T follicular helper cell (primary cell): ENCODE results near the gene AKAP12.
"Not testable (repeated sequence)": the region's sequence is repeated elsewhere in the genome, so short reads cannot be mapped to it uniquely, and the experiment has no call there.

Experiments
- DNase-seq: peaks from one replicate; pipeline ENCODE4 v3.0.0-alpha.2; 2020; ENCODE audit warnings: low read depth

The AKAP12 gene

DNA sequence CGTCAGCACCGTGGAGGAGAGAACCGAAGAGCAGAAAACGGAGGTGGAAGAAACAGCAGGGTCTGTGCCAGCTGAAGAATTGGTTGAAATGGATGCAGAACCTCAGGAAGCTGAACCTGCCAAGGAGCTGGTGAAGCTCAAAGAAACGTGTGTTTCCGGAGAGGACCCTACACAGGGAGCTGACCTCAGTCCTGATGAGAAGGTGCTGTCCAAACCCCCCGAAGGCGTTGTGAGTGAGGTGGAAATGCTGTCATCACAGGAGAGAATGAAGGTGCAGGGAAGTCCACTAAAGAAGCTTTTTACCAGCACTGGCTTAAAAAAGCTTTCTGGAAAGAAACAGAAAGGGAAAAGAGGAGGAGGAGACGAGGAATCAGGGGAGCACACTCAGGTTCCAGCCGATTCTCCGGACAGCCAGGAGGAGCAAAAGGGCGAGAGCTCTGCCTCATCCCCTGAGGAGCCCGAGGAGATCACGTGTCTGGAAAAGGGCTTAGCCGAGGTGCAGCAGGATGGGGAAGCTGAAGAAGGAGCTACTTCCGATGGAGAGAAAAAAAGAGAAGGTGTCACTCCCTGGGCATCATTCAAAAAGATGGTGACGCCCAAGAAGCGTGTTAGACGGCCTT, 110.0 kb downstream of the AKAP12 start:
- no peak for DNase-seq

DNA sequence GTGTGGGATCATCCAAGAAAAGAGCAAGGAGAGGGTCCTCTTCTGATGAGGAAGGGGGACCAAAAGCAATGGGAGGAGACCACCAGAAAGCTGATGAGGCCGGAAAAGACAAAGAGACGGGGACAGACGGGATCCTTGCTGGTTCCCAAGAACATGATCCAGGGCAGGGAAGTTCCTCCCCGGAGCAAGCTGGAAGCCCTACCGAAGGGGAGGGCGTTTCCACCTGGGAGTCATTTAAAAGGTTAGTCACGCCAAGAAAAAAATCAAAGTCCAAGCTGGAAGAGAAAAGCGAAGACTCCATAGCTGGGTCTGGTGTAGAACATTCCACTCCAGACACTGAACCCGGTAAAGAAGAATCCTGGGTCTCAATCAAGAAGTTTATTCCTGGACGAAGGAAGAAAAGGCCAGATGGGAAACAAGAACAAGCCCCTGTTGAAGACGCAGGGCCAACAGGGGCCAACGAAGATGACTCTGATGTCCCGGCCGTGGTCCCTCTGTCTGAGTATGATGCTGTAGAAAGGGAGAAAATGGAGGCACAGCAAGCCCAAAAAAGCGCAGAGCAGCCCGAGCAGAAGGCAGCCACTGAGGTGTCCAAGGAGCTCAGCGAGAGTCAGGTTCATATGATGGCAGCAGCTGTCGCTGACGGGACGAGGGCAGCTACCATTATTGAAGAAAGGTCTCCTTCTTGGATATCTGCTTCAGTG, 110.8 kb downstream of the AKAP12 start:
- DNase-seq, result no peak

DNA sequence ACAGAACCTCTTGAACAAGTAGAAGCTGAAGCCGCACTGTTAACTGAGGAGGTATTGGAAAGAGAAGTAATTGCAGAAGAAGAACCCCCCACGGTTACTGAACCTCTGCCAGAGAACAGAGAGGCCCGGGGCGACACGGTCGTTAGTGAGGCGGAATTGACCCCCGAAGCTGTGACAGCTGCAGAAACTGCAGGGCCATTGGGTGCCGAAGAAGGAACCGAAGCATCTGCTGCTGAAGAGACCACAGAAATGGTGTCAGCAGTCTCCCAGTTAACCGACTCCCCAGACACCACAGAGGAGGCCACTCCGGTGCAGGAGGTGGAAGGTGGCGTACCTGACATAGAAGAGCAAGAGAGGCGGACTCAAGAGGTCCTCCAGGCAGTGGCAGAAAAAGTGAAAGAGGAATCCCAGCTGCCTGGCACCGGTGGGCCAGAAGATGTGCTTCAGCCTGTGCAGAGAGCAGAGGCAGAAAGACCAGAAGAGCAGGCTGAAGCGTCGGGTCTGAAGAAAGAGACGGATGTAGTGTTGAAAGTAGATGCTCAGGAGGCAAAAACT, 111.5 kb downstream of the AKAP12 start:
- no peak for DNase-seq

DNA sequence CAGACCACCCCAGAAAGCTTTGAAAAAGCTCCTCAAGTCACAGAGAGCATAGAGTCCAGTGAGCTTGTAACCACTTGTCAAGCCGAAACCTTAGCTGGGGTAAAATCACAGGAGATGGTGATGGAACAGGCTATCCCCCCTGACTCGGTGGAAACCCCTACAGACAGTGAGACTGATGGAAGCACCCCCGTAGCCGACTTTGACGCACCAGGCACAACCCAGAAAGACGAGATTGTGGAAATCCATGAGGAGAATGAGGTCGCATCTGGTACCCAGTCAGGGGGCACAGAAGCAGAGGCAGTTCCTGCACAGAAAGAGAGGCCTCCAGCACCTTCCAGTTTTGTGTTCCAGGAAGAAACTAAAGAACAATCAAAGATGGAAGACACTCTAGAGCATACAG, 112.0 kb downstream of the AKAP12 start:
- DNase-seq, result no peak

DNA sequence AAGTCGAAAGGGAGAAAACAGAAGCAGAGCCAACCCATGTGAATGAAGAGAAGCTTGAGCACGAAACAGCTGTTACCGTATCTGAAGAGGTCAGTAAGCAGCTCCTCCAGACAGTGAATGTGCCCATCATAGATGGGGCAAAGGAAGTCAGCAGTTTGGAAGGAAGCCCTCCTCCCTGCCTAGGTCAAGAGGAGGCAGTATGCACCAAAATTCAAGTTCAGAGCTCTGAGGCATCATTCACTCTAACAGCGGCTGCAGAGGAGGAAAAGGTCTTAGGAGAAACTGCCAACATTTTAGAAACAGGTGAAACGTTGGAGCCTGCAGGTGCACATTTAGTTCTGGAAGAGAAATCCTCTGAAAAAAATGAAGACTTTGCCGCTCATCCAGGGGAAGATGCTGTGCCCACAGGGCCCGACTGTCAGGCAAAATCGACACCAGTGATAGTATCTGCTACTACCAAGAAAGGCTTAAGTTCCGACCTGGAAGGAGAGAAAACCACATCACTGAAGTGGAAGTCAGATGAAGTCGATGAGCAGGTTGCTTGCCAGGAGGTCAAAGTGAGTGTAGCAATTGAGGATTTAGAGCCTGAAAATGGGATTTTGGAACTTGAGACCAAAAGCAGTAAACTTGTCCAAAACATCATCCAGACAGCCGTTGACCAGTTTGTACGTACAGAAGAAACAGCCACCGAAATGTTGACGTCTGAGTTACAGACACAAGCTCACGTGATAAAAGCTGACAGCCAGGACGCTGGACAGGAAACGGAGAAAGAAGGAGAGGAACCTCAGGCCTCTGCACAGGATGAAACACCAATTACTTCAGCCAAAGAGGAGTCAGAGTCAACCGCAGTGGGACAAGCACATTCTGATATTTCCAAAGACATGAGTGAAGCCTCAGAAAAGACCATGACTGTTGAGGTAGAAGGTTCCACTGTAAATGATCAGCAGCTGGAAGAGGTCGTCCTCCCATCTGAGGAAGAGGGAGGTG, 112.9 kb downstream of the AKAP12 start:
- DNase-seq, result no peak

DNA sequence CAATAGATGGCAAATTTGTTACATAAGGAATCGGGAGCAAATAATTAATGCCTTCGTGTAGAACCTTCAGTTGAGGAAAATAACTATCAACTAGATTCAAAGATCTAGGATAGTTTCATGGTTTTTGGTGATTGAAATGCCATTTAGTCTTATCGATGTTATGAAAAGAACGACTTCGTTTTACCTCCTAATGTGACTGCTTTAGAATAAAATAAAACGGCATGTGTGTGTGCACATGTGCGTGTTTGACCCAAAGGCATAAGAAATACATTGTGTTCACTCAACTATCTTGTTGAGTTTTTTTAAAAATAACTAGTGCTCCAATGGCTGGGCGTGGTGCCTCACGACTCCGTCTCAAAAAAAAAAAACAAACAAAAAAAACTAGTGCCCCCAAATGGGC, 114.0 kb downstream of the AKAP12 start:
- no peak for DNase-seq

DNA sequence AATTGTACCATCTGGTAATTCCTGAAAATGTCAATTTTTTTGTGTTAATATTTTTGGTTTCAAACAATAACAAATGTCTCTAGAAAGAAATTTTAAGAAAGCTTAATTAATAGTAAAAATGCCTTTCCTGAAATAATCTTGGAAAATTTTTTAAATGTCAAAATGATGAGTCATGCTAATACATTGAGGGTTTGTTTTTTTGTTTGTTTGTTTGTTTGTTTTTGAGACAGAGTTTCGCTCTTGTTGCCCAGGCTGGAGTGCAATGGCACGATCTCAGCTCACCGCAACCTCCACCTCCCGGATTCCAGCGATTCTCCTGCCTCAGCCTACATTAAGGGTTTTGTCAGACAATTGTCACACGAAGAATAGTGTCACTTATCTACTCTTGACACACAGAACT, 117.2 kb downstream of the AKAP12 start:
- DNase-seq, result not testable (repeated sequence)

DNA sequence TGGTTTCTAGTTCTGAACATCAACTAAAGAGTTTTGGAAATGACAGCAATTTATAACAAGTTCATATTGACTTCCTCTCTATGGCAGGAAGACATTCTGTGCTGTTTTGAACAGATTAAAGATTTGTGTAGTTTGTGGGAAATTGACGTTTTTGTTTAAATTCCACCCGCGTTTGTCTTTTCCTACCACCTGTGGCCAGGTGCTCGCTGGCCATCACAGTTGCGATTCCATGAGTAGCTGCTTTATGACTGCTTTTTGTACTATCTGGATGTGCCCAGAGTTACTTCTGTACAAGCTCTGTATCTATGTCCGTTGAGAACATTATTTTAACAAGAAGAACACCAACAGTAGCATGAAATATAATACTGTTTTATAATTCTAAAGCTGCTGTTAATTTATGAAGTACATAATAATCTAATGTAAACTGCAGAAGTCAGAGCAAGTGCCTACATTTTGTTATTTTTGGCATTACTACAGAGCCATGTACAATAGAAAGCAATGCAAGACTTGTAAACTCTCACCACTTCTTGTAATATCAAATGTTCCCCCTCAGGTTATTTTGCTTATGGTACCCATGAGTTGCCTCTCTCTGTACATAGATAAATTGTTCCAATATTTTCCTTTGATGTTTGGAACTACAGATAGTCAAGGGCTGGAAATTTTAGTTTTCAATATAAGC, 118.1 kb downstream of the AKAP12 start:
- DNase-seq, result no peak

DNA sequence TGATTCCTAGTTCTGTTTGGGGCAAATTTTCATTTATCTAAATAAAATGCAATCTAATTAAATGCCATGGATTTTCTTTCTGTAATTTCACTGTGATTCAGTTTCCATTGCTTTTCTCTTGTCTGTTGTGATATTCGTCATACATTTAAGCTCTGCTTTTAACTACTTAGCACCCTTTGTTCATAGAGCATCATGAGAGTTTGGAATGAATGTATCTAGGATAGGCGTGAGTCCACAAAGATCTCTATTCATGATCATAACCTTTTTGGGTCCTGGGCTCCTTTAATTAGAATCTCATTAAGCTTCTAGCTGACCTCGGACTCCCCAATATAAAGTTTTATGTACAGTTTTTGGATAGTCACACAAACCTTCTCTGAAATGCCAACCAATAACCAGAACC, 118.7 kb downstream of the AKAP12 start:
- DNase-seq, result no peak

DNA sequence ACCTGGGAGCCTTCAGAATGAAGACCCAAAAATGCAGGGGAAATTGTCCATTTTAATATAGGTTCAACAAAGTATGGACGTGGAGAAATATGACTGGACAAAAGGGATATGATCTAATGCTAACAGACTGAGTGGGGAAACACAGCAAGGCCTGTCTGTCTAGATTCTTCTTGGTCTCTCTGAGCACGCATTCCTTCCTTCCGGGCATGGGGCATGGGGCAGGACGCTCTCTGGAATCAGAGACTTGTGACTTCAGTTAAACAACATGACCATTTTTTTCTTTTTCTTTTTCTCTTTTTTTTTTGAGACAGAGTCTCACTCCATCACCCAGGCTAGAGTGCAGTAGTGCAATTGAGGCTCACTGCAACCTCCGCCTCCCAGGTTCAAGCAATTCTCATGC, 119.7 kb downstream of the AKAP12 start:
- DNase-seq, result no peak

DNA sequence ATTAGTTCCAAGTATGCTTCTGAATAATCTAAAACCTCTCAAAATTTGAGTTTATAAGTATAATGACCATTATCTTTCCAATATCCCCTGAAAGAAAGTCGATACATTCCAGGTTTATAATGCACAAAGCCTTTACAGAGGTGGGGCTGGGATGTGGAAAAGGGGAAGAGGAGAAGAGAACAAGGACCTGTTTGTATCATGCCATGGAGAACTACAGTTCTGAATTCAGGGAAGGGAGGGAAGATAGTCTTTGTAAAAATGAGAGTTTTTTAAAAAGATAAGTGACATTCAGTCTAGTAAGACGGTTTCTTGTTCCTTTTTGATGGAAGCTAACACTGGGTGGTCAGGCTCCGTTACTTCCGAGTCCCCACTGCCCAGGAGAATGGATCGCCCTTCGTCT, 125.5 kb downstream of the AKAP12 start:
- no peak for DNase-seq

DNA sequence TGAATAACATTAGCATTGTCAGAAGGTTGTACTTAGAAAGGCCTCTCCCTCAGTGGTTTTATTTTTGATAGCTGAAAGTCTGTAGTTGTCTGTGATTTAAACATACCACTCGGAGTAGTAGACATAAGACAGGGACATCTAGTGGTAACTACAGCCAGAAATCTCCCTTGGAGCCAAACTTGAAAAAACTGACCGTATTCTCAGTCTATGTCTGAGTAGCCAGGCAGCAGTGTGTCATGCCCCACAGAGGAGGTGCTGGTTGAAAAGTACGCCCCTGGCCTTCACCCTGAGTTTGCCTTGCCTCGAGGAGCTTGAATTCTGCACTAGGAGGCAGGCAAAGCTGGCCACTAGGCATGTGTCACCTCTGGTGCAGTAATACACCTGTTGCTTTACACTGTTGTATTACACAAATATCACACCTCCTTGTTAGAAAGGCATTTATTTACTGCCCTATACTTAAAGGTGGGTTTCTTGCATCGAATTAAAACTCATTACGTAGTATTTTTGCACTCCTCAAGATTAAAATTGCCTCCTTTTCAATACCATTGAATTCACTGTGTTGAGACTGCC, 130.8 kb downstream of the AKAP12 start:
- no peak for DNase-seq

DNA sequence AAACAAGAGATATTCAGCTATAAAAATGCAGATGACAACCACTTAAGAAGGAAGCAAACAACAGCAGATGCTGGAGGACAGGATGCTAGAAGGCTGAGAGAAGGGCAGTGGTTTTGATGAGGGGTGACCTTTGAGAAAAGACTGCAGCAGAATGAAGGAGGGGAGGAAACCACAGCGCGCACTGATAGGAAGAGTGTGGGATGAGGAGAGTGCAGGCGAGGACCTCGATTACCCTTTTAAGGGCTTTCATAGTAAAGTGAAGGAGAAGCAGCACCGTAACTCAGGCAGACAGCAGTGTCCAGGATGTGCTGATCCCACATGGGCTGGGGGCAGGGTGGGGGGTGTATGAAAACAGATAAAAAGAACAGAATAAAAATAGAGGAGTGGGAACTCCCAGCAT, 132.4 kb downstream of the AKAP12 start:
- DNase-seq, result no peak

DNA sequence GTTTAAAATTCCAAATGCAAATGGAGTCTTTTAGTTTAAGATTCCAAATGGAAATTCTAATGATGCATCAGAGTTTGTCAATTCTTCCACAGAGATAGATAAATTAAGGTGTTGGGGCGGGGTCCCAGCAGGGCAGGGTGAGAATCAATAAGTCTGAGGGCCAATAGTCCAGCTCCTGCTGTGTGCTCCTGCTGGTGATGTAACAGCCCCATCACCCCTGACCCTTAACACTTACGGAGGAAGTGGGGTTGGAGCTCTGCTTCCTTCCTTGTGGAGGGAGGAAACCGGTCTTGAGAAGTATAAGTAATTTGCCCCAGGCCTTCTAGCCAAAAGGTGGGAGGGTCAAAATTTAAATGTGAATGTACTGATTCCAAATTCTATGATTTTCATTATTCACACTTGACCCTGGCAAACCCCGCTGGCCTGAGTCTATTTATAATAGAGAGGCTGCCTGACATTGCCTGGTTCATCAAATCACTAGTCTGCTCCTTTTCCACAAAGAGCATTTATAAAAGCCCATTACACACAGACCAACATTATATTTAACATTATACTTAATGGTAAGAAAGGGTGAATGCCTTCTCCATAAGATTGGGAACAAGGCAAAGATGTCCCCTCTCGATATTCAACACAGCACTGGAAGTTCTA, 134.4 kb downstream of the AKAP12 start:
- no peak for DNase-seq

DNA sequence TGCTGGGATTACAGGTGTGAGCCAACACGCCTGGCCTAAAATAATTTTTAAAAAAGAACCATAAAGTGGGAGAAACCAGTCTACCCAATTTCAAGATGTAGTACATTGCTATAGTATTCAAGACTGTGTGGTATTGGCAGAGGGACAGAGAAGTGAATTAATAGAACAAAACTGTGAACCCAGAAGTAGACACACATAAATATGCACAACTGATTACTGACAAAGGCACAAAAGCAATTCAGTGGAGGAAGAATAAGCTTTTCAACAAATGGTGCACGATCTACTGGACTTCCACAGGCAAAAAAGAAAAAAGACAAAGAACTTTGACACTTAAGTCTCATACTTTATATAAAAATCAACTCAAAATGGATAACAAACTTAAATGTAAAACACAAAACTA, 136.1 kb downstream of the AKAP12 start:
- DNase-seq, result no peak

DNA sequence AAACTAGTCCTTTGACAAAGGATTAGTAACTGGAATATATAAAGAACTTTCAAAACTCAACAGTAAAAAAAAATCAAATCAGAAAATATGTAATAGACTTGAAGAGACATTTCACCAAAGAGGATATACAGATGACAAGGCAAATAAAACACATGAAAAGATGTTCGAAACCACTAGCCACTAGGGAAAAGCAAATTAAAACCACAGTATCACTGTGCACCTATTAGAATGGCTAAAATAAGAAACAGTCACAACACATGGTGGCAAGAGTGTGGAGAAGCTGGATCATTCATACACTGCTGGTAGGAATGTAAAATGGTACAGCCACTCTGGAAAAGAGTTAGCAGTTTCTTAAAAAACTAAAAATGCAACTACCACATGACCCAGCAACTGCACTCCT, 136.7 kb downstream of the AKAP12 start:
- no peak for DNase-seq

DNA sequence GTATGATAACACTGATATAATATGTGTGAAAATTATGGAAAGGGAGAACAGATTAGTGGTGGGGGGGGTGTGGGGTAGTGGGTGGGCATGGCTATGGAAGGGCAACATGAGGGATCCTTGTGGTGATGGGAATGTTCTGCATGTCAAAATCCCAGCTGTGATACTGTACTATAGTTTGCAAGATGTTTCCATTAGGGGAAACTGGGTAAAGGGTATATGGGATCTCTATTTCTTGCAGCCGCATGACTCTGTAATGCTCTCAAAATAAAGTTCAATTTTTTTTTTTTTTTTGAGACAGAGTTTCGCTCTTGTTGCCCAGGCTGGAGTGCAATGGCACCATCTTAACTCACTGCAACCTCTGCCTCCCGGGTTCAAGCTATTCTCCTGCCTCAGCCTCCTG, 137.3 kb downstream of the AKAP12 start:
- no peak for DNase-seq

DNA sequence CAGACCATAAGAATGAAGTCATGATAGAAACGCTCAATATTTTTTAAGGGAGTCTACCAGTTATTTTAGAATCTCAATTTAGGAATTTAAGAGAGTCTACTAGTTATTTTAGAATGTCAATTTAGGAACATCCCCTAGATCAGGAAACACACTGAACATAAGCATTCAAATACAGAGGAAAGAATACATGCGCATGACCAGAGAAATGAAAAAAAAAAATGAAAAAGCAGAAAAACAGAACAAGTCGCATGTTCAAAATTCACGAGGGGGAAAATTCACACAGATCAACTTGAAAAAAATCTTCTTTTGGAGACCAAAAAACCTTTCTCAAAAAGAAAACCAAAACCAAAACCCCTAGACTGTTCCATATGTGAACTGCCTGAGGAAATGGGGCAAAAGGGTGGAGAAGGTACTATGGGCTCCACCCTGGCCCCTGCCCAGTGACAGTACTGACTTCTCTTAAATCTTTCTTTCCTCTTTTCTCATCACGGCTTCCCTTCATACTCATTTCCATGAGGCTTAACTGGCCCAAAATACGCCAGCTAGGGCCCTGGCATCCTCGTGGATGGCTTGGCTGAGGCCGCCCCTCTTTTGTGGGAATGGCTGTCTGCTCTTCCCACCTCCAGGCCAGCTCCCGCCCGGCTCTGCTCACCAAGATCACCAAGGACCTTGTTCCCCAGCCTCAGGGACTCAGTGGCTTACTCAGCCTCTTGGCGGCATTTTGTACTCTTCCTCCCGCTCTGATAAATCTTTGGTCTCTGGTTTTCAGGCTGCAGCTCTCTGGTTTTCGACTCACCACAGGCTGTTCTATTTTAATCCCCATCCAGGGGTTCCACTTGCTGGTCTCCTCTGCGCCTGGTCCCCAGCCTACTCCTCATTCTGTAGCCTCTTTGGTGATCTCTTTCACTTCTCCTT, 140.4 kb downstream of the AKAP12 start:
- DNase-seq, result no peak

DNA sequence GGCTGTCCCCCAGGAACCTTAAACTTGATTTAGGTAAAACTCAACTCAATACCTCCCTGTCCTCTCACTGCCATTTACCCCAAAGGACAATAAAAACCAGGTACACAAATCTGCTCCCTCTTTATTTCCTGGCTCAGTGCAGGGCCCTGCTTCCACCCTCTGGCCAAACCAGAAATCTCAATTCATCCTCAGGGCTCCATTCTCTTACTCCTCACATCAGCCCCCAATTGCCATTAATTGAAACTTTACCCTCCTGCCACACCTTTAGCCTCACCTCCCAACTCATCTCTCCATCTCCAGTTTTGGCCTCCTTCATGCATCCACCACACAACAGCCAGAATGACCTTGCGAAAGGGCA, 141.1 kb downstream of the AKAP12 start:
- no peak for DNase-seq

DNA sequence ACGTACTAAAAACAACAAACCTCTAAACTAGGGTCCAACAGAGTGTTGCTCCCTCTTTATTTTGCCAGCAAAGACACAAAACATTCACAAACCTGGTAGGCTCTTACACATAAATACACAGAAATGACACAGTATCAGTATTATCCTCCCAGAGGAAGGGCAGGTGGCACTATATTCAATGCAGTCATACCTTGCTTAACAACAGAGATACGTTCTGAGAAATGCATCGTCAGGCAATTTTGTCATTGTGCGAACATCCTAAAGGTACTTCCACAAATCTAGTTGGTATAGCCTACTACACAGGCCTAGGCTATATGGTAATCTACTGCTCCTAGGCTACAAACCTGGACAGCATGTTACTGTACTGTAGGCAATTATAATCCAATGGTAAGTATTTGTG, 142.0 kb downstream of the AKAP12 start:
- no peak for DNase-seq
